ENCODE results near the gene PIEZO1.

- no peak for TF ChIP-seq POLR2AphosphoS5 (IDR thresholded peaks at IDR 0.05; ENCODE audit: low read depth, low read length)
- TF ChIP-seq POLR2A (IDR thresholded peaks at IDR 0.05; ENCODE audit: low read depth, low read length): no peak
Observed at GRCh38 chr16:88782454-88783390, 2.3 kb downstream of the PIEZO1 start.
